ENCODE results near the gene TRIM5. TPM values are rescaled to one million over a fixed set of nuclear protein-coding genes. Genes with fewer than 3 reads are reported as not detected.
A peak's percentile ranks its signal among the peaks of the same experiment; 100 is the strongest.

Gene TRIM5
- total and polyA plus RNA-seq, 12 donors, result 8.2 to 36.4 (median 30.7) TPM

DNA sequence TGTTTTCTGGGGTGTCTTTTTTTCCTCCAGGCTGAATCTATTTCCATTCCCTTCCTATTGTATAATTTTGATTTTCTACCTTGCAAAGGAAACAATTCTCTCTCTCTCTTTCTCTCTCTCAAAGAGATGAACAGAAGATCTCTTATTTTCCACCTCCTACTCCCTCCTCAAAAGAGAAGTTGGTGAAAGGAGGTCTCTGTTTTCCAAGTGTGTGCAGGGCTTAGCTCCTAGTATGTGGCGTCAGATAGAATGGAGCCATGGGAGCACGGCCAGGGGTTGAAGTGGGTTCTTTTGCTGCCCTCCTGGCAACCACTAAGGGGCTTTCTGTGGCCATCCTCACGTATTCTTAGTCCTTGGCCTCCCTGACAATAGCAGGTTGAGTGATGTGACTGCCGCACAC, 59.6 kb downstream of the TRIM5 start:
- H3K4me3 ChIP-seq, result peak overlapping the region in 3 of 4 donors; percentile 34 to 56 (median 52)
- no peaks in the 10 kb centered on the region for H3K27me3 ChIP-seq
- no peaks in the 10 kb centered on the region for H3K9me3 ChIP-seq (replicated peaks in 1 of 3)
- WGBS, 4 donors, result 3 to 14% (median 10%) methylated on average over 4 of the region's 4 CpGs
- intact Hi-C loops (cut with DNase I), result no loop called here
- TF ChIP-seq, protein P1, sequence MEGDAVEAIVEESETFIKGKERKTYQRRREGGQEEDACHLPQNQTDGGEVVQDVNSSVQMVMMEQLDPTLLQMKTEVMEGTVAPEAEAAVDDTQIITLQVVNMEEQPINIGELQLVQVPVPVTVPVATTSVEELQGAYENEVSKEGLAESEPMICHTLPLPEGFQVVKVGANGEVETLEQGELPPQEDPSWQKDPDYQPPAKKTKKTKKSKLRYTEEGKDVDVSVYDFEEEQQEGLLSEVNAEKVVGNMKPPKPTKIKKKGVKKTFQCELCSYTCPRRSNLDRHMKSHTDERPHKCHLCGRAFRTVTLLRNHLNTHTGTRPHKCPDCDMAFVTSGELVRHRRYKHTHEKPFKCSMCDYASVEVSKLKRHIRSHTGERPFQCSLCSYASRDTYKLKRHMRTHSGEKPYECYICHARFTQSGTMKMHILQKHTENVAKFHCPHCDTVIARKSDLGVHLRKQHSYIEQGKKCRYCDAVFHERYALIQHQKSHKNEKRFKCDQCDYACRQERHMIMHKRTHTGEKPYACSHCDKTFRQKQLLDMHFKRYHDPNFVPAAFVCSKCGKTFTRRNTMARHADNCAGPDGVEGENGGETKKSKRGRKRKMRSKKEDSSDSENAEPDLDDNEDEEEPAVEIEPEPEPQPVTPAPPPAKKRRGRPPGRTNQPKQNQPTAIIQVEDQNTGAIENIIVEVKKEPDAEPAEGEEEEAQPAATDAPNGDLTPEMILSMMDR (IDR thresholded peaks at IDR 0.05), result no peak
- TF ChIP-seq POLR2A (IDR thresholded peaks at IDR 0.05), result no peak
- peaks cover 15 to 26% of the 10 kb centered on the region in 2 donors for H3K4me1 ChIP-seq (replicated peaks in 1 of 2)
- H3K27ac ChIP-seq, result peak overlapping the region in 4 of 5 donors; percentile 31 to 78 (median 62)
- no peak for DNase-seq
- H3K36me3 ChIP-seq (replicated peaks in 1 of 2), result no peaks in the 10 kb centered on the region

DNA sequence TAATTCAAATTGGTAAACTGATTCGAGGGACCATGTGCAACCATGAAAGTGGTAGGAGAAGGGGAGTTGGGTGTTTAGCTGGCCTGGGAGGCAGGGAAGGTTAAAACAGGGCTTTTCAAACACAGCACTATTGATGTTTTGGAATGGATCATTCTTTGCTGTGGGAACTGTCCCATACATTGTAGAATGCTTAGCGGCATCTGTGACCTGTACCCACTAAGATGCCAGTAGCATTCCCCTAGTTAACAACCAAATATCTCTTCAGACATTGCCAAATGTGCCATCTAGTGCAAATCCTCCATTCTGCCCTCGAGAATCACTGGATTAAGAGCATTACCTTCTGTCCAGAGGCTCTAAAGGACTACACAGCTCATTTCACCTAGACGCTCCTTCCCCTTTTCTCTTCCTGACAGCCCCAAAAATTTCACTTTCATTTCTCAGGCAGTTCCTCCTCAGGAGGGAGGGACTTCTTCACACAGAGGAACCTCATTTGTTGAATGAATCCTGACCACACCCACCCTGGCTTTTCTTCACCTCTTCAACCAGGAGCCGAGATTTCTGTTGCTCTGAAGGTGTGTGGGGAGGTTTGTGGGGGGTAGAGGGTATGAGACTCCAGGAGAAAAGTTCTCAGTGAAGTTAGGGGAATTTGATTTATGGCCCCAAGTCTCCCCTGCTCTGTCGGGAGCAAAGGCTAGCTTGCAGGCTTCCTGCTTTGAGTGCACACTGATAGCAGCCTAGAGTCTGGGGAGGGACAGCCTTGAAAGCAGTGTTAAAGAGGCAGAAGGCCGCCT, 60.2 kb downstream of the TRIM5 start, which contains the start of gene TRIM34:
Gene TRIM34, plus strand, starts transcription at position 513 of the 791 bp plus-strand sequence. CDS start 7,331 bp downstream, outside the sequence.
- TF ChIP-seq, protein P1 (IDR thresholded peaks at IDR 0.05), result no peak
- peak in 1 of 2 donors; percentile 42 for TF ChIP-seq POLR2A (IDR thresholded peaks at IDR 0.05)
- Histone ChIP-seq H3K9me3 (replicated peaks in 1 of 3) (no peaks in the 10 kb centered on the region), H3K27me3 (no peaks in the 10 kb centered on the region), H3K4me3 (peak within 1 kb of the TSS; percentile 34 to 56 (median 43)), H3K27ac (peak within 1 kb of the TSS in 4 of 5 donors; percentile 31 to 78 (median 62)), H3K36me3 (replicated peaks in 1 of 2) (no peaks in the 10 kb centered on the region), H3K4me1 (replicated peaks in 1 of 2) (peaks cover 15 to 26% of the 10 kb centered on the region in 2 donors)
- peak; percentile 50 to 83 (median 68) for DNase-seq
- WGBS, 4 donors, result 10 to 14% (median 13%) methylated on average over 7 of the region's 7 CpGs
- intact Hi-C loops (cut with DNase I), result no loop called here

DNA sequence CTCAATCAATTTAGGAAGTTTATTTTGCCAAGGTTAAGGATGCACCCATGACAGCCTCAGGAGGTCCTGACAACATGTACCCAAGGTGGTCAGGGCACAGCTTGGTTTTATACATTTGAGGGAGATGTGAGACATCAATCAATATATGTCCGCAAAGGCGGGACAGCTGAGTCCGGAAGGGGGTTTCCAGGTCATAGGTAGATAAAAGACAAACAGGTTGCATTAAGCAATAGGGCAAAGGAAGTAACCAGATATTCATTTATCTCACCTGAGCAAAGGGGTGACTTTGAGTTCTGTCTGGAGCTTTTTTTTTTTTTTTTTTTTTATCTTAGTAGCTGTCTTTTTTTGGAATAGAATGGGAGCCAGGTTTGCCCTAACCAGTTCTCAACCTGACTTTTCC, 62.1 kb downstream of the TRIM5 start:
- H3K9me3 ChIP-seq (replicated peaks in 1 of 3), result no peaks in the 10 kb centered on the region
- H3K4me3 ChIP-seq, result no peak overlapping the region
- H3K27me3 ChIP-seq, result no peaks in the 10 kb centered on the region
- no peaks in the 10 kb centered on the region for H3K36me3 ChIP-seq (replicated peaks in 1 of 2)
- 94 to 99% (median 96%) methylated on average over 3 of the region's 3 CpGs for WGBS, 4 donors
- intact Hi-C loops (cut with DNase I), result no loop called here
- no peak overlapping the region for H3K27ac ChIP-seq
- peaks cover 15 to 26% of the 10 kb centered on the region in 2 donors for H3K4me1 ChIP-seq (replicated peaks in 1 of 2)
- TF ChIP-seq POLR2A (IDR thresholded peaks at IDR 0.05), result no peak
- TF ChIP-seq, protein P1 (IDR thresholded peaks at IDR 0.05), result no peak
- no peak for DNase-seq

DNA sequence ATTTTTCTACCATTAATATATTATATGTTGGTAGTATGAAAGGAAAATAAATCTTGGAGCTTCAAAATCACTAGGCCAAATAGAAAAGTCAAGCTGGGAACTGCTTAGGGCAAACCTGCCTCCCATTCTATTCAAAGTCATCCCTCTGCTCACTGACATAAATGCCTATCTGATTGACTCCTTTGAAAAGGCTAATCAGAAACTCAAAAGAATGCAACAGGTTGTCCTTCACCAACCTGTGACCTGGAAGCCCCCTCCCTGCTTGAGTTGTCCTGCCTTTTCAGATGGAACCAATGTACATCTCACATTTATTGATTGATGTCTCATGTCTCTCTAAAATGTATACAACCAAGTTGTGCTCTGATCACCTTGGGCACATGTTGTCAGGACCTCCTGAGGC, 63.3 kb downstream of the TRIM5 start:
- Histone ChIP-seq H3K27ac (no peak overlapping the region), H3K4me3 (no peak overlapping the region), H3K36me3 (replicated peaks in 1 of 2) (no peaks in the 10 kb centered on the region), H3K9me3 (replicated peaks in 1 of 3) (no peaks in the 10 kb centered on the region), H3K4me1 (replicated peaks in 1 of 2) (peaks cover 15 to 26% of the 10 kb centered on the region in 2 donors), H3K27me3 (no peaks in the 10 kb centered on the region)
- TF ChIP-seq, protein P1 (IDR thresholded peaks at IDR 0.05), result no peak
- TF ChIP-seq POLR2A (IDR thresholded peaks at IDR 0.05), result no peak
- intact Hi-C loops (cut with DNase I), result no loop called here
- DNase-seq, result no peak

Measured in adrenal gland (tissue), 12 donors.